CD4-positive, alpha-beta T cell (primary cell): ENCODE measurements around the gene CNNM3. TPM values are rescaled to one million over a fixed set of nuclear protein-coding genes. Genes with fewer than 3 reads are reported as not detected.

Experiments used
- ATAC-seq: fragments of 200-7000 bp; cut with Tn5 transposase; one replicate; pipeline ENCODE4 v1.10.0; 2022; ENCODE audit warnings: mild to moderate bottlenecking; ENCODE audit not compliant: poor library complexity
- CTCF ChIA-PET: fragments of 350-600 bp; sonication (Branson Sonifier 250); formaldehyde crosslinking; loops from one replicate; lab custom pipeline; 2021; ENCODE audit warnings: antibody characterized with exemption, inconsistent platforms; lab: Charles Lee
- POLR2A ChIA-PET: fragments of 350-600 bp; sonication (Branson Sonifier 250); formaldehyde crosslinking; loops from one replicate; lab custom pipeline; 2021; ENCODE audit warnings: antibody characterized with exemption, inconsistent platforms; lab: Charles Lee
- DNase-seq, 14 experiments: peaks; one replicate each; pipeline ENCODE4 v3.0.0-alpha.2; 2013 to 2020; ENCODE audit warnings: mixed read lengths in 2 of 14
- H3K27ac ChIP-seq, 2 donors: one replicate each; pipeline versions ENCODE4 v1.5.1 to v1.7.0; 2013; ENCODE audit warnings: low read length in 2 of 2, low read depth in 1 of 2, mild to moderate bottlenecking in 1 of 2
- H3K27me3 ChIP-seq, 2 experiments: 1 replicate in 1 of 2; 2 replicates in 1 of 2; pipeline versions ENCODE4 v1.6.1 to v1.7.0; 2013; ENCODE audit warnings: low read length in 2 of 2, control low read depth in 1 of 2, mild to moderate bottlenecking in 1 of 2, moderate library complexity in 1 of 2; ENCODE audit not compliant: insufficient read depth in 2 of 2, control insufficient read depth in 1 of 2
- H3K36me3 ChIP-seq: one replicate; pipeline ENCODE4 v1.6.1; 2013; ENCODE audit warnings: low read length, control low read depth; ENCODE audit not compliant: insufficient read depth
- H3K4me1 ChIP-seq: one replicate; pipeline ENCODE4 v1.6.1; 2013; ENCODE audit warnings: low read length, control low read depth; ENCODE audit not compliant: insufficient read depth
- H3K4me3 ChIP-seq: one replicate; pipeline ENCODE4 v1.5.1; 2013; ENCODE audit warnings: mild to moderate bottlenecking, low read length, moderate library complexity
- H3K9me3 ChIP-seq, 2 experiments: 1 replicate in 1 of 2; 2 replicates in 1 of 2; pipeline versions ENCODE4 v1.6.1 to v1.7.0; 2013; ENCODE audit warnings: low read length in 2 of 2, mild to moderate bottlenecking in 2 of 2, control low read depth in 1 of 2, moderate library complexity in 1 of 2; ENCODE audit not compliant: control insufficient read depth in 1 of 2, insufficient read depth in 1 of 2
- H3K27ac Mint-ChIP-seq: one replicate; pipeline ENCODE4 v1.8.0; 2020; ENCODE audit warnings: mixed read lengths
- H3K27me3 Mint-ChIP-seq: one replicate; pipeline ENCODE4 v1.8.0; 2021; ENCODE audit warnings: mixed read lengths
- H3K36me3 Mint-ChIP-seq: one replicate; pipeline ENCODE4 v1.8.0; 2021; ENCODE audit warnings: low read depth, mixed read lengths
- H3K4me1 Mint-ChIP-seq: one replicate; pipeline ENCODE4 v1.8.0; 2021; ENCODE audit warnings: low read depth, mixed read lengths
- H3K4me3 Mint-ChIP-seq: one replicate; pipeline ENCODE4 v1.8.0; 2020; ENCODE audit warnings: mild to moderate bottlenecking, mixed read lengths
- H3K9me3 Mint-ChIP-seq: one replicate; pipeline ENCODE4 v1.8.0; 2020; ENCODE audit warnings: mixed read lengths
- intact Hi-C, 2 experiments: fragments of 100-400 bp; cut with DNase I in 1 of 2; cut with micrococcal nuclease in 1 of 2; formaldehyde crosslinking; loops; one replicate each; pipeline versions ENCODE4 v1.15.1 to v1.9.0; 2023 to 2025; cut with DNase I, micrococcal nuclease
- microRNA-seq: library from miRNA; unstranded; fragments of <30 nt; microRNA quantifications from one replicate; pipeline ENCODE4 v1.2.0, GENCODE V29; 2021; ENCODE audit warnings: borderline microRNAs expressed, borderline replicate concordance
- total RNA-seq, 174 experiments: library from RNA in 2 of 174; stranded (reverse) in 2 of 174; gene quantifications; one replicate each; pipeline ENCODE4 v1.2.3 and lab custom pipeline; 2021 to 2026
- TF ChIP-seq, protein P1 (sequence below): fragments of 200-600 bp; IDR thresholded peaks from one replicate; pipeline ENCODE4 v1.8.0; 2022; ENCODE audit warnings: antibody characterized with exemption, mild to moderate bottlenecking

CNNM3 gene
- total RNA-seq, 2 experiments from 2014 or later: 48.7 to 53.5 TPM

DNA sequence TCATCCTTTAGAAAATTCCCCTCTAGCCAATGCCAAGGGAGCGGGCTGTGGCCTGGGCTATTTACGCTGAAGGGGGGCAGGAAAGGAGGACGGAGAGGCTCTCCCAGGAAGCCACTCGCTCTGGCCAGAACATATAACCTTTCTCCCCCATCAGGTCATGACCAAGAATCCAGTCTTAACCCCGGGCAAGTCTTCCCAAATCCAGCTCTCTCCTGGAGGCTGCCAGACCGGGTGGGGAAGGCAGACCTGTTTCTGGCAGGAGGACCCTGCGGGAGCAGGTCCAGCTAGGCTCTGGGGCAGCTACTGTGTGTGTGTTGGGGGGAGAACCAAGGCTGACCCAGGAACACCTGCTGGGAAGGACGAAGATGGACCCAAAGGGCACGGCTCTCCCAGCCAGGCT lies 67.2 kb downstream of the CNNM3 start:
- H3K36me3 ChIP-seq: no peaks in the 10 kb centered on the region
- ATAC-seq: no peak
- intact Hi-C loops: no loop called here

More for the DNA sequence above, 67.2 kb downstream of the CNNM3 start:
- H3K9me3 ChIP-seq: no peaks in the 10 kb centered on the region
- Mint-ChIP-seq H3K4me3 (no peak overlapping the region), H3K27ac (no peak overlapping the region), H3K36me3 (no peaks in the 10 kb centered on the region), H3K9me3 (no peaks in the 10 kb centered on the region), H3K4me1 (peaks cover 14% of the 10 kb centered on the region), H3K27me3 (no peaks in the 10 kb centered on the region)
- POLR2A ChIA-PET: interaction anchor here (1.4 kb wide), 1 partner anchor 11 kb away, joined by 4 read pairs; no protein-coding TSS in a partner anchor
- CTCF ChIA-PET: no interaction called here
- TF ChIP-seq, protein P1, sequence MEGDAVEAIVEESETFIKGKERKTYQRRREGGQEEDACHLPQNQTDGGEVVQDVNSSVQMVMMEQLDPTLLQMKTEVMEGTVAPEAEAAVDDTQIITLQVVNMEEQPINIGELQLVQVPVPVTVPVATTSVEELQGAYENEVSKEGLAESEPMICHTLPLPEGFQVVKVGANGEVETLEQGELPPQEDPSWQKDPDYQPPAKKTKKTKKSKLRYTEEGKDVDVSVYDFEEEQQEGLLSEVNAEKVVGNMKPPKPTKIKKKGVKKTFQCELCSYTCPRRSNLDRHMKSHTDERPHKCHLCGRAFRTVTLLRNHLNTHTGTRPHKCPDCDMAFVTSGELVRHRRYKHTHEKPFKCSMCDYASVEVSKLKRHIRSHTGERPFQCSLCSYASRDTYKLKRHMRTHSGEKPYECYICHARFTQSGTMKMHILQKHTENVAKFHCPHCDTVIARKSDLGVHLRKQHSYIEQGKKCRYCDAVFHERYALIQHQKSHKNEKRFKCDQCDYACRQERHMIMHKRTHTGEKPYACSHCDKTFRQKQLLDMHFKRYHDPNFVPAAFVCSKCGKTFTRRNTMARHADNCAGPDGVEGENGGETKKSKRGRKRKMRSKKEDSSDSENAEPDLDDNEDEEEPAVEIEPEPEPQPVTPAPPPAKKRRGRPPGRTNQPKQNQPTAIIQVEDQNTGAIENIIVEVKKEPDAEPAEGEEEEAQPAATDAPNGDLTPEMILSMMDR: no peak
- peaks cover 8% of the 10 kb centered on the region for H3K4me1 ChIP-seq
- H3K27me3 ChIP-seq: no peaks in the 10 kb centered on the region
- H3K4me3 ChIP-seq: no peak overlapping the region
- DNase-seq: no peak
- no peak overlapping the region for H3K27ac ChIP-seq

Small RNAs within 50 kb of the gene (microRNA-seq; reads per million reads assigned to microRNA genes)
- not detected for gene MIR3127

Other genes starting within 250 kb of the CNNM3 start
- 10 to 100 TPM; 54.4 to 61.8 TPM for gene KANSL3, start 178.0 kb upstream of the CNNM3 start, total RNA-seq
- gene FER1L5, start 173.5 kb upstream of the CNNM3 start, total RNA-seq: not detected
- gene LMAN2L, start 76.2 kb upstream of the CNNM3 start, total RNA-seq: 1 to 10 TPM; 1.1 to 1.8 TPM
- 1 to 10 TPM; 7.0 to 7.1 TPM for gene CNNM4, start 55.4 kb upstream of the CNNM3 start, total RNA-seq
- 10 to 100 TPM in 1 of 2 experiments, 1 to 10 TPM in 1; 6.2 to 10.4 TPM for gene ANKRD23, start 27.8 kb downstream of the CNNM3 start, total RNA-seq
- 10 to 100 TPM; 17.2 to 18.3 TPM for gene ANKRD39, start 41.7 kb downstream of the CNNM3 start, total RNA-seq
- 10 to 100 TPM; 55.8 to 56.8 TPM for gene SEMA4C, start 53.8 kb downstream of the CNNM3 start, total RNA-seq
- under 1 TPM; 0.20 to 0.96 TPM for gene FAM178B, start 170.3 kb downstream of the CNNM3 start, total RNA-seq